Neutrophil (primary cell): ENCODE results near the gene SLC6A16.

Source experiments
- H3K27ac ChIP-seq: fragments of 200-600 bp; sonication (generic); 2 replicates; pipeline ENCODE4 v1.5.1; 2016; ENCODE audit warnings: mild to moderate bottlenecking, moderate library complexity
- H3K27me3 ChIP-seq: fragments of 200-600 bp; sonication (generic); 2 replicates; pipeline ENCODE4 v1.6.0; 2016; ENCODE audit warnings: mild to moderate bottlenecking
- H3K36me3 ChIP-seq: fragments of 200-600 bp; sonication (generic); 2 replicates; pipeline ENCODE4 v1.5.1; 2017
- H3K4me1 ChIP-seq, 2 experiments: fragments of 200-600 bp in 1 of 2; sonication (generic) in 1 of 2; 1 replicate in 1 of 2; 2 replicates in 1 of 2; pipeline versions ENCODE4 v1.5.1 to v1.6.1; 2013 to 2016; ENCODE audit warnings: low read depth in 1 of 2, low read length in 1 of 2, mild to moderate bottlenecking in 1 of 2, moderate library complexity in 1 of 2; ENCODE audit not compliant: control insufficient read depth in 1 of 2, insufficient read depth in 1 of 2
- H3K4me3 ChIP-seq, 2 experiments: fragments of 200-600 bp in 1 of 2; sonication (generic) in 1 of 2; 1 replicate in 1 of 2; 2 replicates in 1 of 2; pipeline ENCODE4 v1.5.1; 2013 to 2016; ENCODE audit warnings: low read depth in 1 of 2, low read length in 1 of 2, mild to moderate bottlenecking in 1 of 2, moderate library complexity in 1 of 2
- H3K9me3 ChIP-seq: fragments of 200-600 bp; sonication (generic); 2 replicates; pipeline ENCODE4 v1.5.1; 2016
- CTCF ChIP-seq: fragments of 200-600 bp; sonication (generic); IDR thresholded peaks from 2 replicates; pipeline ENCODE4 v1.5.1; 2016; ENCODE audit warnings: antibody characterized with exemption

The SLC6A16 gene

GRCh38 chr19:49348305-49349189, 23.6 kb upstream of the SLC6A16 start:
- no peak for TF ChIP-seq CTCF
- Histone ChIP-seq H3K4me1 (no peaks in the 10 kb centered on the region), H3K36me3 (no peaks in the 10 kb centered on the region)

GRCh38 chr19:49347835-49348234, 22.8 kb upstream of the SLC6A16 start:
- H3K27ac ChIP-seq: no peak overlapping the region

More at GRCh38 chr19:49348305-49349189, 23.6 kb upstream of the SLC6A16 start:
- no peak overlapping the region for H3K4me3 ChIP-seq
- H3K27ac ChIP-seq: no peak overlapping the region
- no peaks in the 10 kb centered on the region for H3K9me3 ChIP-seq
- peaks cover 15% of the 10 kb centered on the region for H3K27me3 ChIP-seq

GRCh38 chr19:49347191-49347590, 22.2 kb upstream of the SLC6A16 start:
- peaks cover 10% of the 10 kb centered on the region for H3K27me3 ChIP-seq
- TF ChIP-seq CTCF: no peak
- no peak overlapping the region for H3K4me3 ChIP-seq
- H3K36me3 ChIP-seq: no peaks in the 10 kb centered on the region
- no peak overlapping the region for H3K27ac ChIP-seq
- H3K4me1 ChIP-seq: no peaks in the 10 kb centered on the region
- H3K9me3 ChIP-seq: no peaks in the 10 kb centered on the region

More at GRCh38 chr19:49347835-49348234, 22.8 kb upstream of the SLC6A16 start:
- no peak overlapping the region for H3K4me3 ChIP-seq
- no peaks in the 10 kb centered on the region for H3K9me3 ChIP-seq
- no peaks in the 10 kb centered on the region for H3K4me1 ChIP-seq
- H3K36me3 ChIP-seq: no peaks in the 10 kb centered on the region
- no peak for TF ChIP-seq CTCF
- peaks cover 10% of the 10 kb centered on the region for H3K27me3 ChIP-seq

- Histone ChIP-seq H3K4me1 (no peaks in the 10 kb centered on the region), H3K4me3 (no peak overlapping the region), H3K9me3 (no peaks in the 10 kb centered on the region), H3K36me3 (peaks cover 20% of the 10 kb centered on the region), H3K27me3 (no peaks in the 10 kb centered on the region), H3K27ac (no peak overlapping the region)
- no peak for TF ChIP-seq CTCF
These were observed 19.8 kb upstream of the SLC6A16 start for GRCh38 chr19:49344505-49345423.

GRCh38 chr19:49343123-49343522, 18.1 kb upstream of the SLC6A16 start:
- peaks cover 36% of the 10 kb centered on the region for H3K36me3 ChIP-seq
- no peak overlapping the region for H3K4me3 ChIP-seq
- peaks cover 0 to 3% of the 10 kb centered on the region in 2 experiments for H3K4me1 ChIP-seq
- no peak for TF ChIP-seq CTCF
- H3K27me3 ChIP-seq: no peaks in the 10 kb centered on the region
- no peak overlapping the region for H3K27ac ChIP-seq
- H3K9me3 ChIP-seq: no peaks in the 10 kb centered on the region
